ENCODE data around the gene PLD2.
"Not testable (repeated sequence)": the region's sequence is repeated elsewhere in the genome, so short reads cannot be mapped to it uniquely, and the experiment has no call there.

Gene PLD2

GRCh38 chr17:4859816-4860625 is 53.1 kb downstream of the PLD2 start:
- FAIRE-seq, result no peak

GRCh38 chr17:4860651-4861050 is 53.7 kb downstream of the PLD2 start:
- FAIRE-seq, result no peak

- FAIRE-seq, result no peak
Observed at GRCh38 chr17:4861052-4861451, 54.1 kb downstream of the PLD2 start.

GRCh38 chr17:4862720-4863119 is 55.8 kb downstream of the PLD2 start:
- no peak for FAIRE-seq

GRCh38 chr17:4863321-4863720 is 56.4 kb downstream of the PLD2 start:
- FAIRE-seq, result no peak

- FAIRE-seq, result not testable (repeated sequence)
Observed at GRCh38 chr17:4867535-4867934, 60.6 kb downstream of the PLD2 start.

- not testable (repeated sequence) for FAIRE-seq
Observed at GRCh38 chr17:4869058-4869998, 62.4 kb downstream of the PLD2 start.

- no peak for FAIRE-seq
Observed at GRCh38 chr17:4870855-4871254, 63.9 kb downstream of the PLD2 start.

- FAIRE-seq, result no peak
Observed at GRCh38 chr17:4872786-4873185, 65.8 kb downstream of the PLD2 start.

All from islet of Langerhans (tissue), 1 donor.